ENCODE results near the gene GPR87.

Gene GPR87, protein sequence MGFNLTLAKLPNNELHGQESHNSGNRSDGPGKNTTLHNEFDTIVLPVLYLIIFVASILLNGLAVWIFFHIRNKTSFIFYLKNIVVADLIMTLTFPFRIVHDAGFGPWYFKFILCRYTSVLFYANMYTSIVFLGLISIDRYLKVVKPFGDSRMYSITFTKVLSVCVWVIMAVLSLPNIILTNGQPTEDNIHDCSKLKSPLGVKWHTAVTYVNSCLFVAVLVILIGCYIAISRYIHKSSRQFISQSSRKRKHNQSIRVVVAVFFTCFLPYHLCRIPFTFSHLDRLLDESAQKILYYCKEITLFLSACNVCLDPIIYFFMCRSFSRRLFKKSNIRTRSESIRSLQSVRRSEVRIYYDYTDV

DNA sequence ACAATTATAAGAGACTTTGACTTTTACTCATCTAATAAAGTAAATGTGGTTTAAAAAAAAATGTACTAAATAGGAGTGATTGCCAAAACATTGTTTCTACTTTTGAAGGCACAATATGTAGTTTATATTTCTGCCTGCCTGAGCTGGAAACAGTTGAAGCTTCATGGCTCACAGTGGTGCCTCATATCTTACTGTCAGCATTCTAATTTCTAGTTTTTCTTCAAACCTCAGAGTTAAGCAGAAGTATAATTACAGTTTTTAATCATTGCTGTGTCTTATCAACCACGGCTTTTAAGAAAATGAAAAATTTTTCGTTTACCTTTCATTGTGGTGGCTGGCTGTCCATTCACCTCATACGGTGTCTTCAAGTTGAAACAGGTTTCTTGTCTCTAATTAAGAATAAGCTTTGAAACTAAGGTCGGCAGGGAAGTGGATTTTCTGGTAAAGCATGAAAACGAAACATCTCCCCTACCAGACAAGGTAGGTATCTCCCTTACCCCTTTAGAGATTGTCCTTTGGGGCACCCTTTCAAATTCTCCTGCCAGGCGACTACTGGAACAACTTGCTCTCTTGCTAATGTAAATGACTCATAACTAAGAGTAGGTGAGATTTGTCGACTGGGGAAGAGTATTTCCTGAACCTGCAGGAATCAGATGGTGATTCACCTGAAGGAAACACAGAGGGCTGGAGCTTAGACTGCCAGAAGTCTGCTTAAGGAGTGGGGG, at the start of gene GPR87:
TSS of gene GPR87 (minus strand) at position 554 of the 725 bp plus-strand sequence. CDS start 16,720 bp downstream, outside the sequence.
- no peak for DNase-seq

DNA sequence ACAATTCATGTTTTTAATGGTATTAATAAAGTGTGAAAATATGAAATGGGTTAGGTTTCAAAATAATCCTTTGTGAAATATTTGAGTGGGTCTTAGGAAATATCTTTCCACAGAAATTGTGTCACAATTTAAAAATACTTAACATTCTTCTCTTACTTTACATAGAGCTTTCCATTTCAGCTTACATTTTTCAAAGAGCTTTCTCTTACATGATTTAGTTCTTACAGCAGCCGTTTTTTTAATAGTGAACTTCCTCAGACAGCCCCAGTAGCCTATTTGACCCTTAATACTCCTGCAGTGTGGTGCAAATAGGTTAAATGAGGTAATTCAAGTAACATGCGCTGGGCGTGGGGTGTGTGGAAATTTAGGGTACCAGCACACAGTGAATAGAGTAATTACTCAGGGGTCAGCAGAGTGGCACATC, 46.1 kb upstream of the GPR87 start:
- no peak for DNase-seq

DNA sequence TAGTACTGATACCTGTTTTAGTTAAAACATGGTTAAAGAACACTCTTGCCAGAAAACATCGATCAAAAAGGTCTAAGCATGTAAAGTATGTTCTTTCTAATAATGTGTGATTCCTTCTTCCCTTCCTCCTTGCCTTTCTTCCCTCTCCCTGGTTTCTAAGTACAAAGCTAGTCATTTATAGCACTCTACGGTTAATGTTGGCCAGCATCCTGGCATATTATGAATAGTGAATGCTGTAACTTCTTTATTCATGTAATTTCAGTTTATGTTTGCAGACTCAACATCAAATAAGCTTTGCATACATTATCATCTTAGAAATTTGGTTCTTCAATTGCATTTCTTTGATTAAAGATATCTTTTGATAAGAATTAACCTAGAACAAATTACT, 40.8 kb upstream of the GPR87 start:
- DNase-seq, result no peak

DNA sequence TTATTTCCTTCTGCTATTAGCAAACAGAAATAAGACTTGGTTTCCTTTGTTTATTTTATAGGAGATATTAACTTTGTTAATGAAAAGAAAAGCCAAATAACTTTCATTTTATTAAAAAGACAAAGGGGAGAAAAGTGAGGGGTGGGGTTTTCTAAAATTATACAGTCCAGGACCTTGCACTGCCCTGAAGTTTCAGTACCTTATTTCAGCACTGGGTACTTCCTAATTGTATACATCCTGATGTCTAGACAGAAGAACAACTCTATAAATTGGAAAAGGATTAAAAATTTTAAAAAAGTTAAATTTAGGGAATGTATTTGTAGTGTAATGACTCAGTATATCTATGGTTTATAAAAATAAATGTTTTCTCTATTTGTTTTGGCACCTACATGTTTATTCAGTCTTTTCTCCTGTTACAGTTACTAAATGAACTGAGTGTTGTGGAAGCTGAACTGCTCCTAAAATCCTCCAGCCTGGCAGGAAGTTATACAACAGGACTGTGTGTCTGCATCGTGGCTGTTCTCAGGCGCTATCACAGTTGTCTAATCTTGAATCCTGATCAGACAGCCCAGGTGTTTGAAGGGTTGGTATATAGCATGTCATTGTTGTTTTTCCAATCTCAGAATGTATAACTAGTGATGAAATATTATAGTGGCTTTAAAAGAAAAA, 40.3 kb upstream of the GPR87 start:
- no peak for DNase-seq

DNA sequence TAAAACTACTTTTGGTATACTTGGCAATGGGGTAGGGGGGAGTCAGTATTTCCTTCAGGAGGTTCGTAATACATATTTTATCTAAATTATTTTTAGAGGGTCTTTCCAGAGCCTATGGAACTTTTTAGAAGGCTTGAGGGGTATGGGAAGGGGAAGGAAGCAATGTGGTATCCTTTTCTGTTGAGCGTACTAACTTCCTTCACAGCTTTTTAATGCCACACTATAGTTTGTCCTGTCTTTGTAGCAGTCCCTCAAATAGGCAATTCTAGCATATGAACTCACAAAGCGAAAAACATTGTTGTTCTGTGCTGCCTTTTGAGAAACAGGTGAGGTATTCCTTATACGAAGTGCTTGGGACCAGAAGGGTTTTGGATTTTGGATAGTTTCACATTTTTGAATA, 35.0 kb upstream of the GPR87 start:
- DNase-seq, result no peak

DNA sequence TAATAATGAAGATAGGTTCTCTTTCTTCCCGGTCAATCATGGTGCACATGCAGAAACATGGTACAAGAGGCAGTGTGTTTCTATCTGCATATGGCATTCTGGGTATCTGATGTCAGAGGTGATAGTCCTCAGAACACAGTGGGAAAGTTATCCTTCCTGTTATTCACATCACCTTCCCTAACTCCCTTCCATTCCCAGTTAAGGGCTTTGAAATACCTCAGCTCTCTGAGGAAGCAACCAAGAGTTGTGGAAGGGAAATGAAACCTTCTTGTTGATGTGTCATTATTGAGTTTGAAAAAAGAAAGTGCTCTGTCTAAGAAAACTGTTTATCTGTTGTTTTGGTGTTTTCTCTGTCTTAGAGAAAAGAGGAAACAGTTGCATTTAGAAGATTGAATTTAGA, 34.6 kb upstream of the GPR87 start:
- no peak for DNase-seq

DNA sequence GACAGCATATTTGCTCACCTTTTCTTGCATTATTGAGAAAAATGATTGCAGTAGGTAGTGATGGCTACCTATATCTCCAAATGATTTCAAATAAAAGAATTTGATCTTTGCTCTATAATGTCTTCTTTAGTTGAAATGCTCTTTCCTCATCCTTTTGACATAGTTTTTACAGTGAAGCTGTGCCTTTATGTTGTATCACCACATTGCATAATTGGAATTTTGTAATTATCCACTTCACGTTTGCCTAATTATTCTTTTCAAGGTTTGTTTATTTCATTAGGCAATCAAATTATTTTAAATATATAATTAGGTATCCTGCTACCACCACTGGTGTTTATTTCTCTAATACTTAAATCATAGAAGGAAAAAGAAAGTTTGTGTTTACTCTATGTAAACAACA, 34.0 kb upstream of the GPR87 start:
- no peak for DNase-seq

DNA sequence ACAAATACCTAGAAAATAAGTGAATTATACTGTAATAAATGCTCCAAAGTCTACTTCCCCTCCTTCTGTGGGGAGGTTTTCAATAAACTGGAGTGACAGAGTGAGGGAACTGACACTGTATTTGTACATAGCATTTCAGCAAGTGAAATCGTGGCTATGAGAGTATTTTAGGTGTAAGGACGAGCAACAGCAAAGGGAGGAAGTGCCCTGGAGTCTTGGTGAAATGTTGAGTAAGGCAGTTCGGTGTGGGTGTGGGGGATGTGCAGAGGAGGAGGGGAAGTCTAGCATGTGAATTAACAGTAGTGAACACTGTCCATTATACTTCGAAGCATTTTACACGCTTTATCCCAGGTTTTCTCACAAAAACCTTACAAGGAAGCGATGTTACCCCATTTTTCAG, 30.8 kb upstream of the GPR87 start:
- no peak for DNase-seq

DNA sequence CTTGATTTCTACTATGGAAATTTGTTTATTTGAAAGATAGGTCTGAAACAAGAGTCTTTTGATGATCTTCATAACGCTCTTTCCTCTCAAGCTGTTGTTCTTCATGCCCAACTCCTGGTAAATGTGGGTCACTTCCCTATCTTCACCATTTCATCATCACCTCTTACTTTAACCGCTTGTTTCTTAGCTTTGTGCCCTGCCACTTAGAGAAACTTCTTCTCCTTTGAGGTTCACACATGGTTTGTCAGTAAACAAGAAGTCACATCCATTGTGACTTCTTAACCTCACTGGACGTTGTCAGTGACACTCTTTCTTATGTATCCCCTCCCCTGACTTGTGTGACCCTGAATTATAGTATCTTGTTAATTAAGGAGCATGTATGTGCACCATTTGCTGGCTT, 29.7 kb upstream of the GPR87 start:
- DNase-seq, result no peak

DNA sequence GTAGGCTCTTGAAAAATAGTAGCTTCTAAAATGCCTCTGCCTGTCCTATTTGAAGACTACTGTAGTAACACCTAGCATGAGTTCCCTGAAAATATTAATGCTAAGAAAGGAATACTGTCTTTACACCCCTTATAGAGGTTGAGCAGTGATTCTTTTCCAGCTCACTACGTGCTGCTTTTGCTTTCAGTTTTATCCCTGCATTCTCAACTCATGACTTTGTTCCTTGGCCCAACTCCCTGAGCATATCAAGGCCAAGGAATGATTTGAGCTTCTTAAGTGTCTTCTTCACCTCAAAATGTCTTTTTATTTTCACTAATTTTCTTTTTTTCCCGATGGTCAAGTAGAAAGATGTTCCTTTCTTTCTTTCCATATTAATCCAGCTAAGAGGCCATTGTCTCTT, 29.2 kb upstream of the GPR87 start:
- DNase-seq, result no peak

DNA sequence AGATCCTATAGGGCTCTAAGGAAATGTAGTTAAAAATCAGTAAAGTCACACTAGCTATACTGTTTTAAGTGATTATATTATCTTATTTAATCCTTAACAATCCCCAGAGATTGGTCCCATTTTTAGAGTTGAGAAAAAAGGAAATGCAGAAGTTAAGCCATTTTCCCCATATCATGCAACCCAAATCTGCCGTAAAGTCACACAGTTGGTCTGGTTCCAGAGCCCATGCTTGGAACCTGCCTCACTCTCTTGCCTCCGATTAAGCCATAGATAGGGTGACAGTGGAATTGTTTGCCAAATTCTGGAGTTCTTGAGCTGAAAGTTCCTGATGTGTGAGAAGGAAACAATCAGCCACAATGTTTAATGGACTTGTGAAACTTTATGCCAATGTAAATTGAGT, 15.1 kb upstream of the GPR87 start:
- no peak for DNase-seq

DNA sequence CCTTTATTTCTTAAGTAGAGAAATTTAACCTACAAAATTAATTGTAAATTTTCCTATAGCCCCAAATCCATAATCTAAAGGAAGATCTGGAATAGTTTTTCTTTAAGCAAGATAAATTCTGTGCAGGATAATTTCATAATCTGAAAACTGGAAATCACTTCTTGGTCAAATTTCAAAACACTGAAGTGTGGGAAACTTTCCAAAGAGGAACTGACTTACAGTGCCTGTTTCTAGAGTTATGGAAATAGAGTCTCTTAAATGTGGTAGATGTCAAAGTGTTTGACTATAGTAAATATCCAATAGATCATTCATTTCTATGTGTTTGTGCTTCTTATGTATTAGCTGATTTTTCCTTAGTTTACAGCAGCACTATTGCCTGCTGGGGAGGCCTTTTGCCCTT, 14.3 kb upstream of the GPR87 start:
- no peak for DNase-seq

DNA sequence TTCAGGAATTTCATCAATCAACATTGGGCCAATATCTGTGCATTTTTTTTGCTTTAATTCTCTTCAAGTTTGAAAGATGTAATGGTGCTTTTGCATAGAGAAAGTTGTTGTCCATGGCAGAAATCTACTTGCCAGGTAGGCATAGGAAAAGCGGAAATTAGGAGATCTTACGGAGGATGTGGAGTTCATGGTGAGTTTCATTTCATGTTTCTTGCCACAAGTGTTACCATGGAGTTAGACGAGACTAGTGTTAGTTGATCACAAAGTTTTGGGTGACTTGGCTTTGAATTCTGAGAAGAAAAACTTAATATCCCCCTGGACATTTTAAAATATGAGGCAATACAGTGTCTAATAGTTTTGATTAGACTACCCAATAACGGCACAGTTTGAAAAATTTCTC, 13.8 kb upstream of the GPR87 start:
- DNase-seq, result no peak

DNA sequence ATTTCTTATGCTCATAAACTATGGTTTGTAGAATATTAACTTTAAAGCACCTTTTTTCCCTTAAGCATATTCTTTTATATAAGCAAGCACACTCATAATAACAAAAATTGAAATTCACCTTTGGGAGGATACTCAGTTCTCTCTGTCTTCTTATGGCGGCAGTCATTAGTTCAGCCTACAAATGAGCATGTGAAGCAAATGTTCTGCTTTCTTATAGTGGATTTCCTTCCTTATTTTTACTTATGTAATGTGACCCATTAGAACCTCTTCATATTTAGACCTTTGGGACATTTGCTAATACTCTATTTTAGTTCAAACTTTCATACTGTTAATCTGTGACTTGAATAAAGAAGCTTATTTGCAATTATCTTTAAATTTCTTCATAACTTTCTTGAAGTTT, 12.7 kb upstream of the GPR87 start, which contains the start of gene P2RY13:
TSS of gene P2RY13 (minus strand) at position 187 of the 400 bp plus-strand sequence. CDS start at position 166, 21 bp downstream.
- no peak for DNase-seq

DNA sequence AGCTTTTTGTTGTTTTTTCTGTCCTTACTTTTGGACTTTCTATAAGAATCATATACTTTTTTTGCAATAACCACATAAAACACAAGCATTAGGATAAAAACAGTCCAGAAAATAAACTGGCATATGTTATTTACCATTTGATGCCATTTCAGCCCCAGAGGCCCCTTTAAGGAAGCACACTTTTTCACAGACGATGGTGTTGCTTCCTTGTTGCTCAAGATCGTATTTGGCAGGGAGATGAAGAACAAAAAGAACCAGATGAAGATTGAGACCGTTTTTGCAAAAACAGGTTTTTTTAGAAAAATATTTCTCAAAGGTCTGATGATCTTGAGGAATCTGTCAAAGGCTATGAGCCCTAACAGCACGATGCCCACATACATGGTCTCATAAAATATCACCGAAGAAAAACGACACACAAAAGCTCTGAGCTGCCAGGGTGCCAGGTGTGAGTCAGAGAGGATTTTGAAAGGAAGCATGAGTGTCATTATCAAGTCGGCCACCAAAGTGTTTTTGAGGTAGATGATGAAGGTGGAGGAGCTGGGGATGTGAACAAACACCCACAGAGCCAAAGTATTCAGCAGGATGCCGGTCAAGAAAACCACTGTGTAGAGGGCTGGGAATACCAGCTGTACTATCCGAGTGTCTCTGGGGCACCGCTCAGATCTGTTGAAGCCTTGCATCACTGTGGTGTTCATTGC, 11.8 kb upstream of the GPR87 start:
- no peak for DNase-seq

DNA sequence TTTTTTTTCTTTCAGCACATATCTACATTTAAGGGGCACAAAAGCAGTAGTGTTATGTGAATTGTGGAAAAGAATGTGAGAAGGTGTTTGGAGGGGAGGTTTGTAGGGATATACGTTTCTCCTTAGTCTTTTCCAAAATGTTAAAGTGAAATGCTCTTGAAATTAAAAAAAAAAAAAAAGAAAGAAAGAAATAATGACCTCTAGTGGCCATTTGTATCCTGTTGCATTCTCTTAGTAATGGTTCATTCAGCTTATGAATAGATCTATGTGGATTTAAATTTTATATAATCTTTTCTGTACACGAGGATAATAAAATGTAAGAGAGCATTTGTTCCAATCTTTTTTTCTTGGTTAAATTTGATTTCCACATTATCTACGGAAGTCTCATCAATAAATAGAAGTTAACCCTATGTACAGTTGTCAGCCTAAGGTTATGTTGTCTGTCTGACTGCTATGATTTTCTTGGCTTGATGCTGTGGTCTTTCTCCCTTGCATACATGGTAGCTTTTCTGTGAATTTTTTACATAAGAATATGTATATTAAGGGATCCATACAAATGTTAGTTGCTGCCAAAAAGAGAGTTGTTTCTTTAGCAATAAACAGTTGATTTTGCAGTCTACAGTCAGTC, 11.1 kb upstream of the GPR87 start:
- DNase-seq, result no peak

DNA sequence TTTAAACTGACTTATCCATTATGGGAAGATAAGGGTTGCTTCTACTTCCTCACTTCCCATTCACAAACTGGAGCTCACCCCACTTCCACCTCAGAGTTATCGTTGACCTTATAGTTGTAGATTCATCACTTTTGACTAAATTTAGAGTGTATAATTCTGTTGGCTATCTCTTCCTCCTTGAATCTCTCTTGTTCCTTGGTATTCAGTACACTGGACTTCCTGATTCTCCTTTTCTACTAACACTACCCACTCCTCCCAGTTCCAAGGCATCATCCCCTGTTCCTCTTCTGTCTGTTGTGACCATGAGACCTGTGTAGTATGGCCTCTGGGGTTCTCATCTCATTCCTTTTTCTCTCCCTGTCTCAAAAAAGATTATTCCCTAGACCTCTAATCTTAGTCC, 5.9 kb upstream of the GPR87 start:
- DNase-seq, result no peak

DNA sequence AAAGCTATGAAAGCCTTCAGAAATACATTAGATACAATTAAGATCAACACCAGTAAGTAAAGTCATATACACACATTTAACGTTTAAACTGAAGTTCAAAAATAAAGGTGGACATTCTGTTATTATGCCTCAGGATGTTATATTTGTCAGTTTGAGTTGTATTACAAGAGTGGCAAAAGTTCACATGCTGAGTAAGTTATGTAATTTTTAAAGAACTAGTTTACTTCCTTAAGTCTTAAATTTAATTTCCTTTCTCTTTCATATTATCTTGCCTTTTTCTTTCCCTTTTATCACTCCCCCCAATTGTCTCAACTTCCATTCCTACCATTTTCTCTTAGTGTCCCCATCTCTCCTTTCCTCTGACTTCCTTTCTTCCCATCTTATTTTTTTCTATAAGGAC, 4.9 kb upstream of the GPR87 start:
- no peak for DNase-seq

DNA sequence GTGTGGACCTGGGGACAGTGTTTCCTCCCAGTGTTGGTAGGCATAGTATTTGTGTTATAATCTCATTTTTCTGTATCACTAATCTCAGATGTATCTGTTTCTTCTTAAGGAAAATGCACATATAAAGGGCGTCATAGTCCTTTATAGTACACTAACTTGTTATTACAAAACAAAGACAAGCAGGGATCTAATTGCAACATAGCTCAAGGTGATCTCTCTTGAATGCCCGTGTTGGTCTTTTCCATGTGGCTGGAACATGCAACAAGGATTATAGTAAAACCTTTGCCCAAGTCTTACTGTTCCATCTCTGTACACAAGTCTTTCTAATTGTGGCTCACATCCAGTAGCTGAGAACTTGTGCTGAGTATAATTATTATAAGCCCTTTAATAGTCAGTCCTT, 3.5 kb upstream of the GPR87 start:
- no peak for DNase-seq

DNA sequence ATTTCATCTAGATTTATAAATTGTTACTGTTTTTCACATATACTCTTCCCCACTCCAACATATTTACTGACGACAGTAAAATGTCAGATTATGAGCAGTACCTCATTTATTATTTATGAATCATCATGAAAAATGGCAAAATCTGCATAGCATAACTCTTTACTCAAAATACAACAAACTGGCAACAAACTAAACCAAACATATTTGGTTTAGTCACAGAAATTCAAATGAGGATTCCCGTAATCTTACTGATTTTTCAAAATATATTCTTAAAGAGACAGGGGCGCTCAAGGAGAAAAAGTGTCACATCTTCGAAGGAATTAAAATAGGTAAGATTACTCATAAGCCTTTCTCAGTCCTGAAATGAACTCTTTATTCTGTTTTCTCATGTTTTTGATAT, 3.0 kb upstream of the GPR87 start:
- DNase-seq, result no peak

DNA sequence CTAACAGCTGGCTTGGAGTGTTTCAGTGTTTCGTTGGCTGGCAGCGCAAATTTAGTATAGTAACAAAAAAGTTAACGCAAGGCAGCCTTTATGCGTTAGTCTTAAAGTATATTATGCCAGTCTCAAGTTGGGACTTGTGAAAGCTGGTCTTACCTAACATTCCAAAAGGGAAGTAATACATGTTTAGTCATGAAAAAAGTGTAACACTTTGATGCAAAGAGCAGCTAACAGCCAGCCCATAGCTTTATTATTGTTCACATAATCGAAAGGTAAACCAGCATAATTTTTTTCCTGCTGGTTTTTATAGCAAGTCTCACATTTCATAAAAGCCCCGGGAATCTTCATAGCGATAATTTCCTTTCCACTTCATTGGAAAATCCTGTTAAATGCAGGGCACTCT, 2.4 kb upstream of the GPR87 start:
- no peak for DNase-seq

DNA sequence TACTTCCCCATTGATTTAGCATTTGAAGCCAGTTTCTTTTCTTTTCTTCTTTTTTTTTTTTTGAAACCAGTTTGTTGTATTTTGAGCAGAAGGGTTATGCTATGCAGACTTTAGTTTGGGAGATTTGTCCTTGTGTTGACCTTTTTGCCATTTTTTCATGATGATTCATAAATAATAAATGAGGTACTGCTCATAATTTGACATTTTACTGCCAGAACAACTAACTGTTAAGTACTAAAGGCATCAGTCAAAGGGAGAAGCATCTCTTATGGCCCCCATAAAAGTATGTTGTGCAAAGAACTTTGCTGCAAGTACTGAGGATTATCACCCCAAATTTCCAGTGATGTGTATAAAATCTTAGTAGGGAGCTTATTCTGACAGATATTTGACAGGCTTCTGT, 1.7 kb upstream of the GPR87 start:
- DNase-seq, result no peak

DNA sequence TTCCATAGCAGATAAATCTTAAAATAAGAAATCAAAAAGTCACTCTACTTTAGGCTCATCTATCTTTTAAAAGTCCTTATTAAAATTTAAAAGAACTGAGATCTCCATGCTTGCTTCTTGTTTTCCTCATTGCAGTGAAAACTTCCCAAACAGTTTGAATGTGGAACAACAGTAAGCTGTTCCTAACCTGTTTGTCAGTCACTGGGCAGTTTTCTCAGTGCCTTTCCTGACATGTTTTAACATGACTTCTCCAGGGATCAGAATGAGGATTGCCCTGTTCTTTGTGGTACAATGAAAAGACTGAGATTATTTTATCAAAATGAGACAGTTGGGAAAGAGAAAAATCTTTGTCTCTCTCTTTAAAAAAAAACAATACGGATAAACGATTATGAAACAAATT, 774 bp downstream of the GPR87 start:
- no peak for DNase-seq
